Measurements from ENCODE around the gene CBL.

Gene CBL

DNA sequence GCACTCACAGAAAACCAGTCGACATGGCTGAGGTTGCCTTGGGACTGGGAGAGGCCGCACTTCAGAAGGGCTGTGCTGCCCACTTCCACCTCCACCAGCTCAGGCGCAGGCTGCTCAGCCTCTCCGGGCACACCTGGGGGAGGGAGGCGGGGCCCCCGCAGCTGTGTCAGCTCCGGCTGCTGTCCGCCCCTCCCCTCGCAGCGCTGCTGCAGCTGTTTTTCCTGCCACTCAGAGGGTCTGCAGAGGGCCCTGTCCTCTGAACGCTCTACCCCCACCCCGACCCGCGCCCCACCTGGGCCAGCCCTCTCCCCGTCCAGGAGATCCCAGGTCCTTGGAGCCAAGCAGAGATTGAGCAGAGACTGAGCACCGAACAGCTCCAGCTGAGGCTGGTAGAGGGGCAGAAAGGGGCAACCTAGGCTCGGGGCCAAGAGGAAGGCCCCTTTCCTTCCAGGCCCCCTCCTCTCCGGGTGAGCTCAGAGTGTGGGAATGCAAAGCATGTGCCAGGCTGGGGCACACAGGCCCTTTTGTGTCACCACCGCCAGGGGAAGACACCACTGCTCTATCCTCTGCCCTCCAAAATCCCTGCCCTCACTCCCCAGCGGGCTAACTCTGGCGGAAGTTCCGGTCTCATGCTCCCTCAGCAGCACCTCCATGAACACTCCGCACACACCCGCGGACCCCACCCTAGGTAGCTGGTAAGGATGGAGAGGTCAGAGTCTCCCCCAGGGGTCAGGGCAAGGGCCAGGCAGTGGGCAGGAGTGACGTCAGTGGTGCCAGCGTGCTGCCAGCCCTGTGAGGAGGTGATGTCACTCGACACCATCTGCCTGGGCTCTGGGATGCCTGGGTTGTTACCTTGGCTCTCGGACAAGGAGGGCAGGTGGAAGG is 109.2 kb downstream of the CBL start:
- no peak for FAIRE-seq

DNA sequence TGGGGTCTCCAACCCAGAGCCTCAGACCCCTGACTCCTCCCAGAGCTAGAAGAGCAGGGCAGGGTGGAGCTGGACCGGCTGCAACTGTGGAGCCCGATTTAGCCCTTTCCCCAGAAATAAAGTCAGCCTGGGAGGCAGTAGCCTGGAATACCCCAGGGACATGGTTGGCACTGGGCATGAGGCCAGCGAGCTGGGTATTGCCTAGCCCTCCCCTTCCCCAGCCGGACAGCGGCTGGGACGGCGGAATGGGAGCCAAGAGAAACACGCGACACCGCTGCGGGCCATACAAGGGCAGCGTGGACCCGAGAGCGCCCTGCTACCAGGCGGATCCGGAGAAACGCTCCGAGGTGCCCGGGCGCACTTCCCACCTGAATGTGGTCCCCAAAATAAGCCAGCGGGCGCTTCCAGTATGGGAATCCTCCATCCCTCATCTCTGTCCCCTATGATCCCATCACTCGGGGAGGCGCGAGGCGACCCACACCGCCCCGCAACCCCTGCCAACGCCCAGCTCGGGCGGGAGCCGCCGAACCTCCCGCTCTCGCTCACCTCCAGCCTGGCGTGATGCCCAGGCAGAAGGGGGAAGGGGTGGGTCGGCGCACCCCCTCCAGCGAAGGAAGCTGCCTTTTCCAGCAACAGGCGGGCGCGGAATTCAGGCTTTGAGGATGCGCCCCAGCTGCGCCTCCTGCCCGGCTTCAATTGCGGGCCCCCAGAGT is 110.0 kb downstream of the CBL start:
- no peak for FAIRE-seq

DNA sequence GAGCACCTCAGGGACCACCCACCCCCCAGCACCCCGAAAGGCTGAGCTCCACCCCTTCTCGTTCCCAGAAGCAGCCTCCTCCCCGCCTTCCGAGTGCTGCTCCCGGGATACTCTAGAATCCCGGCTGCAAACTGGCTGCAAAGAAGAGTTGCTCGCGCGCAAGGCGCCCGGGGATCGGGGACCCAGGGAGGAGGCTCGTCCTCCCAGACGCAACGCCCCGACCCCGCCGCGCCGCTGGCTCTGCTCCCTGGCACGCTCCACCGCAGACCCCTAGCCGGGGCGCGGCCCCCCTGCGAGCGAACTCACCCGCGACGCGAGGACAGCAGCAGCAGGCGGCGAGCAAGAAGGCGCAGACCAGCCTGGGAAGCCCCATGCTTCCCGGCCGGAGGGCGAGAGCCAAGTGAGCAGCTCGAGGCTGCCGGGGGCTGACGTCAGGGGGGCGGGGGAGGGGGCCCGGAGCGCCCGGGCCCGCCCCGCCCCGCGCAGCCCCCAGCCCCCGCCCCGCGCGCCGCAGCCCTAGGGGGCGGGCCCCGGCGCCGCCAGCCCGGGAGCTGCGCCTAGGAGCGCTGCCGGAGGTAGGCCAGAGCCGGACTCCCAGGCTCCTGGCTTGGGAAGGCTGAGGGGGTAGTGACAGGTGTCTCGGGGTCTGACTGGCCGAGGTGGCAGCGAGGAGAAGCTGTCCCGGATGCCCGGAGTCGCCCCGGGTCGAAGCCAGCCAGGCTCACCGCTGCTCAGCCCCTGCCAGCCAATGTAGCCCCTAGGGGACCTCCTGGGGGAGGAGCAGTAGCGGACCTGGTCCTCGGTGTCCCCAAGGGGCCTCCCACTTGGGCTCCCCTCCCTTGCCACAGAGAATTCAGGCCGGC is 110.8 kb downstream of the CBL start, which contains the start of gene MCAM:
MCAM (minus strand) TSS at position 402 of the 863 bp plus-strand sequence; CDS start at position 373, 29 bp downstream.
- no peak for FAIRE-seq

DNA sequence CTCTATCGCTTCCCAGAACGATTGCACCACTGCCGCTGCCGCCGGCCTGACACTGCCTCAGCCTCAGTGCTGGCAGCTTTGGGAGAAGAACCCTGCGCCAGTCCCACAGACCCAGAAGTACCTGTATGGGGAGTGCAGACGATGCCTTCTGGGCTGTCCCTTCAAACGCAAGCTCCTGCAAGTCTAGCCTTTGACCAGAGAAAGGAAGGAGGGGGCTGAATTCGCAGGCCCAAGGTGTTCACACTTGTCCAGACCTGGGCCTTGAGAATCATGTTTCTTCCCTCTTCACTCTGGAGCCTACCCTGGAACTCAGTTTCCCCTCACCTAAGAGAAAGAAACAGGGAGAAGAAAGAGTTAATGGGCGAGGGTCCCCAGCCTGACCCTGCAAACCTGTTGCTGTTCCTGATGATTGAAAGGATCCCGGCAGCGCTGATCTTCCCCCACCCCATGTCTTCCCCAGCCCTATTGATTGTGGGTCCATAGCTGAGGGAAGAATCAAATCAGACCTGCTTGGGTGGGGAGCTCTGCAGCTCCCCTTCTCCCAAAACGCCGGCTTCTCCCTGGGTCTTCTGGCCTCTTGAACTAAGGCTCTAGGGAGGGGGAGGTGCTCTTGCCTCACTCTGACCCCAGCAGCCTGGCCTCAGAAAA is 111.6 kb downstream of the CBL start:
- FAIRE-seq, result no peak

DNA sequence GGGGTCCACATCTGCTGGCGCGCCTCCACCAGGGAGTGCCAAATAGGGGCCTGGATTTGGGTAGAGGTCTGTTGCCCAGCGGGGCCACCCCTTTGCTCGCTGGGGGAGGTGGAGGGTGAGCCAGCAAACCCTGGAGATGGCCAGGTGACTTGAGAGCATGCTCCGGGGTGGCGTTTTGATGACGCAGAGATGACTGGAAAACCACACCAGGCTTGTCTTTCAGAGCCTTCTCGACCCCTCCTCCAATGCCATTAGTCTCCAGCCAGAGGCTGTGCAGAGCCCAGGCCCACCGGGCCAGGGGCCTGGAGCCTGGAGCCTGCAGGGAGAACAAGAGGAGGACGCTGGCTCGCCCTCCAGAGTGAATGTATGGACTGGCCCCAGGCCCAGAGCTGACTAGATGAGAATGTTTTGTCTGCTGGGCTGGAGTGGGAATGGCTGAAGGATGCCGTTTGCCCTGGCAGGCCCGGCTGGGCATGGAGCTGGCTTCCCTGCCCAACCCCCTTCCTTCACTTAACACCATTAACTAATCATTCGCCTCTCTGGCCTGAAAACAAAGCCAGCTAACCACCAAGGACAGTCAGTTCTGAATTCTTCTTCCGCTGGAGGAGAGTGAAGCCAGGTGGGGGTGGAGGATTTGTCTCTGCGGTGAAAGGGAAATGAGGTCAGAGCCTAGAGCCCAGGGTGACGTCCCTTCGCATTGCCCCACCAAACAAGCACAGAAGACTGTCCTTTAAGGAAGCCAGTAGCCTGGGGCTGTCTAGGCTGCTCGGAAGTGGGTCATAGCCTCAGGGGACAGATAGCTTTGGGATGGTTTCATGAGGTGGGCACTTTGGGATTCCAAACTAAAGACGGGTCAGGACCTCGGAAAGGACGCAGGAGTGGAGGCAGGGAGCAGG is 112.3 kb downstream of the CBL start:
- FAIRE-seq, result no peak

DNA sequence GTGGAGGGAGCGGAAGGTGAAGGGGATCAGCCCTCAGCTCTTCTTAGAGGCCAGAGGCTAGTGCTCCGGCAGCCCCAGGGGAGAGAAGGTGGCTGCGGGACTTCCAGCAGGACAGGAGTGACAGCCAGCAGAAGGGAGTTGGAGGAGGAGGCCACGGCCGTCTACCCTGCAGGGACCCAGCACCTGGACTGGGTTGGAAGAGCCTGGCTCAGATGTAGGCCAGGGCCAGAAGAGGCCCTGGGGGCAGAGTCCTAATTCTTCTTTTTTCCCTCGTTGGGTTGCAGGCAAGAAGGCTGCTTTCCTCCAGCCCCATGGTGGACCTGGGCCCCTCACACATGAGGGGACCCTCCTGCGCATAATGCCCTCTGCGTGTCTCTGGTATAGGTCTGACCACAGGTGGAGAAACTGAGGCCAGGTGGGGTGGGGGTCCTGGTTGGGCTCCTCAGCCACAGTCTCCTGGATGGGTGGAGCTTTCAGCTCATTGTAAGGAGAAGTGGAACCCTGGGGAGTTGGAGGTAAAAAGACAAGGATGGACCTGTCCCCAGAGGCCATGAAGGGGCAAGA is 113.1 kb downstream of the CBL start:
- FAIRE-seq, result no peak

DNA sequence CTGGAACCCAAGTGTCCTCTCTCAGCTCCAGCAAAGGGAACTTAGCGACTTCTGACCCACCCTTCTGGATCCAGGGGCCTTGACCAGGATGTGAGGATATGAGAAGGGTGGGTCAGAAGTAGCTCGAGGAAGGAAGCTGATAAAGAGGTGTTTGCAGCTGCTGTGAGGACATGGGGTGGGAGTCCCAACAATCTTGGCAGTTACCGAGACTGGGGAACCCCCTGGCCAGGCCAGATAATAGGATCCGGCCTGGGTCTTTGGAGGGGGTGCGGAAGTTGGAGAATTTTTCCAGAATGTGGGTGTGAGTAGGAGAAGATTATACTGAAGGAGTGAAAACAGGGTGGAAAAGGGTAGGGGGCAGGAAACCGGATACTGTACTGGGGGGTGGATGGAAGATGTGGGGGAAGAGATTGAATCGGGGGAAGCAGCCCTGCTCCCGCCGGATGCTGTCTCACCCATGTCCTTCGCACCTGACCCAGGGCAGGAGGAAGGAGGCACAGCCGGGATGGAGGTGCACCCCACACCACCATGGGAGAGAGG is 113.6 kb downstream of the CBL start:
- FAIRE-seq, result no peak

DNA sequence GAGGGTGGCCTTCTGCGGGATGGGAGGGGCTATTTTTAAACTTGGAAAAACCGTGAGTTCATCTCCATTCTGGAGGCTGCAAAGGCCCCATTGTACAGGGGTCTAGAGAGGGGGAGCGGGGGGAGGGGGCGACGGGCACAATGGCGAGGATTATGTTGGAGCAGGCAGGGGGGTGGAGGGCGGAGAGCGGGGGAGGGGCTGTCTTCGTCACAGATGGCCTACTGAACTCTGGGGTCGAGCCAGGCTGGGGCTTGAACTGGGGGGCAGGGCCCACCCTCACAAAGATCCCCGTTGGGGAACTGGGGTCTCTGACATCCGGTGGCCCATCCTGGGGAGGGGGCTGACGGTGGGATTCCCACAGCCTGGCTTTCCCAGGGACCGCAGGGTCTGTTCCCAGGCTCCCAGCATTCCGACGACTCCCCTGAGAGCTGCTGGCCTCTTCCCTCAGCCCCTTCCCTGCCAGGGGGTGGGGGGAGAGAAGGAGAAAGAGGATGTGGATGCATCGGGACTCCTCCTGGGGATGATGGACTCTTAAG is 114.2 kb downstream of the CBL start:
- no peak for FAIRE-seq

DNA sequence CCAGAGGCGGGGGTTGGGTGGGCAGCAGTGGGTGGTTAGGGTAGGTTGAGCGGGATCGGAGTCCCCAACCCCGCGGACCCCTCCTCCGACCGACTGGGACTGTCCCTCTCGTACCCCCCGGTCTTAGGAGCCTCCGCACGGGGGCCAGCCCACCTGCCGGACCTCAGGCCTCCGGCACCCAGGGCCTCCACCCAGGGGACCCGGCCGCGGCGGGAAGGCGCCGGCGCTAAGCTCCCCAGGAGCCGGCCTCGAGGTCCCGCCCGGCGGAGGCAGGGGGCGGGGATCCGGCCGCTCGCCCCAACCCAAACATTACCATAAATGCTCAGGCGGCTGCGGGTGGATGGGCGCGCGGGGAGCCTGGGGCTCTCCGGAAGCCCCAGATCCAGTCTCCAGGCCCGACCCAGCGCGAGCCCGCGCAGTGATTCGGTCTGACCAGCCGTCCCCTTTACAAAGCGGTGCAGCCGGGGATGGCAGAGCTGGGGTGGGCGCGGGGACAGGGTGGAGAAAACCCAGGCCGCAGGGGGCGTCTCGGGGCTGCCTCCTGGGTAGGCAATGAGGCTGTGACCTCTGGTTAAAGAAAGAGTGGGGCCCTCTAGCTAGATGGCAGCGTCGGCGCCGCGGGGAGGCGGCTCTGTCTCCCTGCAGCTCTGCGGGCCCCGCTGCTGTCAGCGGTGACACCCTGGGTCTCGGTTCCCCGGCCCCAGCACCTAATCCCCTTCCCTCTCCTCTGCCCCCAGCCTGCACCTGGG is 114.8 kb downstream of the CBL start:
- FAIRE-seq, result no peak

DNA sequence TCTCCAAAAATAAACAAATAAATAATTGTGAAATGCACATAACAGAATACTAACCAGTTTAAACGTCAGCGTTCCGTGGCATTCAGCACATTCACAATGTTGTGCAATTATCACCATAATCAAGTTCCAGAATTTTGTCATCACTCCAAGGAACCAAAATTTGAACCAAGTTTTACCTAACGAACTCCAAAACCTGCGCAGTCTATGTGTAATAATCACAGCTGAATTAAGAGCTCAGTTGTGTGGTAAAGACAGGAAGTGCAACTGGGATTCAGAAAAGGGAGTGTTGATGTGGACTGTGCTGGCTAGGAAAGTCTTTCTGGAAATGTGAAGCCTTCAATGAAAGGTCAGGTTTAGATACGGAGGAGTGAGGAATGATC is 116.2 kb downstream of the CBL start:
- no peak for FAIRE-seq

DNA sequence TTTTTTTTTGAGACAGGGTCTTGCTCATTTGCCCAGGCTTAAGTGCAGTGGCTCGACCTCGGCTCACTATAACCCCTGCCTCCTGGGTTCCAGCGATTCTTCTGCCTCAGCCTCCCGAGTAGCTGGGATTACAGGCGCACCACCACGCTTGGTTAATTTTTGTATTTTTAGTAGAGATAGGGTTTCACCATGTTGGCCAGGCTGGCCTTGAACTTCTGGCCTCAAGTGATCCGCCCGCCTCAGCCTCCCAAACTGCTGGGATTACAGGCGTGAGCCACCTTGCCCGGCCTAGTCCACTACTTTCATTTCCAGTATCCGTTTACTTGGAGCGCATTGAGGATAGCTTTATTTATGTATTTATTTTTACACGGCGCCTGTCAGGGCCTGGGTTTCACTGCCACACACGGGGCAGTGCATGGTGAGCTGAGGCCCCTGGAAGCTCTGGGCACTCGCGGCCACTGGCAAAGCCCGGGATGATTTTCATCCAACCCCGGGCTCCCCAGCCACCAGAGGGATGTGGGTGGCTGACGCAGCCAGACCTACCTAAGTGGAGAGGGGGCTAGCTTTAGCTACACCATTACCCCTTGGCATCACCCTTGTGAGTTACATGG is 116.9 kb downstream of the CBL start:
- FAIRE-seq, result no peak

DNA sequence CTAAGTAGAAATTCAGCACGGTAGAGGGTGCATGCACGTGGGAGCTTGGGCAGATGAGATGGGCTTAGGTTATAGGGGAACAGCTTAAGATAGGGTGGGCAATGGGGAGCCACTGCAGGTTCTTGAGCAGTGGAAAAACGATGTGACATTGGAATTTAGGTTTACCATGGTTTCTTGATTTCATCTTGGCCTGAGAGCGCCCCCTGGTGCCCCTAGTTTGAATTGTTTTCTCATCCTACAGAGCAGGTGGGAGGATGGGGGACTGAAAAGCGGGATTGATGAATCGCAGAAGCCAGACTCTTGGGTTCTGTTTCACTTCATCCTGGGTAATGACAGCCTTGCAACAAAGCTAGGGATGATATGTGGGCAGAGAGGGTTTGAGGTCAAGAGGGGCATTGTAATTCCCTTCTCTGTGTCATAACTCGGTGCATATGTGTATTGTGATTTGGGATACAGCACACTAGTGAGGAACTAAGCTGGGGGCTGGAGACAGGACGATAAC is 117.4 kb downstream of the CBL start:
- FAIRE-seq, result no peak

DNA sequence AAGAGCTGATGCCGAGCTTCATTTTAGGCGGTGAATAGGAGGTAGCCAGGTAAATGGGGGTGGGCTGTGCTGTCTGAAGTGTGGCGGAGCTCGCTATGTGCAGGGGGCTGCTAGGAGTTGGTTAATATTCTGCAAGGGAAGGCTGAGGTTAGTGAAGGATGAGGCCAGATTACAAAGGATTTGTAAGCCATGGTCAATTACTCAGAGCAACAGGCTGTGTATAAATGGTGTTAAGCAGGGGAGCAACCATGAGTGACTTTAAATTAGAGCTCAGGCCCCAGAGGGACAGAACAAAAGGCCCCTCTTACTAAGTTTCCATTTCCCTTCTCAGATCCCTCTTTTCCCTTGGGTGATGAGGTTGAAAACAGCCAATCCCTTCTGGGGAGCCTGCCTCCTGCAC is 118.0 kb downstream of the CBL start:
- FAIRE-seq, result no peak

DNA sequence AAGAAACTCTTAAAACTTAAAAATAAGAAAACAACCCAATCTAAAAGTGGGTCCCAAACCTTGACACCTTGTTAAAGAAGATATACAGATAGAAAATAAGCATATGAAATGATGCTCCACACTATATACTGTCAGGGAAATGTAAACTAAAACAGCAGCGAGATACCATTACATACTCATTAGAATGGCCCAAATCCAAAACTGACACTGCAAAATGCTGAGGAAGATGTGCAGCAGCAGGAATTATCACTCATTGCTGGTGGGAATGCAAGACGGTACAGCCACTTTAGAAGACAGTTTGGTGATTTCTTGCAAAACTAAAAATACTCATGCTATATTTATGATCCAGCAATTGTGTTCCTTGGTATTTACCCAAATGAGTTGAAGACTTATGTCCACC is 123.2 kb downstream of the CBL start:
- no peak for FAIRE-seq

DNA sequence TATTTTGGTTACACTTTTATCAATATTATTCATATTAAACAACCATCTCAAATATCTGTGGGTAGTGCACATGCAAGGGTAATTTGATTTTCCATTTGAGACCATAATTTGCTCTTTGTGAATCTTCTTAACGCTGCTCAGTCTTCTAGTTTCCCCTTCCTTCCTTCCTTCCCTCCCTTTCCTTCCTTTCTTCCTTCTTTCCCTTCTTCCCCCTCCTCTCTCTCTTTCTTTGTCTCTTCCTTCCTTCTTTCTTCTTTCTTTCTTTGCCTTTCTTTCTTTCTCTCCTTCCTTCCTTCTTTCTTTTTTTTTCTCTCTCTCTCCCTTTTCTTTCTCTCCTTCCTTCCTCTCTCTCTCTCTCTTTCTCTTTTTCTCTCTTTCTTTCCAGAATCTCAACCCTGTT is 124.1 kb downstream of the CBL start:
- no peak for FAIRE-seq

DNA sequence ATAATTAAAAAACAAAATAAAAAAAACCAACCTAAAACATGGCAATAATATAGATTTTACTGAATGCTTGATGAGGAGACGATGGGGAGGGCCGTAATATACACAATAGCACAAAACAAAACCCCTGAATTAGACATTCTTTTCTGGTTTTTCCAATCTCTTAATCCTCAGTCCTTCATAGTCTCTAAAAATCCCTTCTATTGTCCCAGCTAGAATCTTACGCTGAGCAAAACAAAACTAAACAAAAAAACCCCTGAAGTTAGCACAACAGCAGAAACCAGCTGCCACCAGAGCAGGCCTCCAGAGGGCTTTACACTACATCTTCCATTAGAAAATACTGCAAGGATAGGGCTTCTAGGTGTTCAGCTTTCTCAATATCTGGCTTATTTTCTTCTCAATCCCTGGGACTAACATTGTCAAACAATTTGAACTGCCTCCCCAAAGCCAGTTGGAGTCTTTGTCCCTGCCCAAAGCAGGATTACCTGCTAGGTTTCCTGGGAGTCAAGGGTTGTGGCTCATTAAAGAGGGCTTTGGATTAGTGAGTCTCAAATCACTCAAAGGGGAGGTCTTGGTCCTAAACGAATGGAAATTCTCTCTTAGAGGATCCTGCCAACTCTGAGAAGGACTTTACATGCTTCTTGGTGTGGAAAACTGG is 126.1 kb downstream of the CBL start:
- FAIRE-seq, result no peak

DNA sequence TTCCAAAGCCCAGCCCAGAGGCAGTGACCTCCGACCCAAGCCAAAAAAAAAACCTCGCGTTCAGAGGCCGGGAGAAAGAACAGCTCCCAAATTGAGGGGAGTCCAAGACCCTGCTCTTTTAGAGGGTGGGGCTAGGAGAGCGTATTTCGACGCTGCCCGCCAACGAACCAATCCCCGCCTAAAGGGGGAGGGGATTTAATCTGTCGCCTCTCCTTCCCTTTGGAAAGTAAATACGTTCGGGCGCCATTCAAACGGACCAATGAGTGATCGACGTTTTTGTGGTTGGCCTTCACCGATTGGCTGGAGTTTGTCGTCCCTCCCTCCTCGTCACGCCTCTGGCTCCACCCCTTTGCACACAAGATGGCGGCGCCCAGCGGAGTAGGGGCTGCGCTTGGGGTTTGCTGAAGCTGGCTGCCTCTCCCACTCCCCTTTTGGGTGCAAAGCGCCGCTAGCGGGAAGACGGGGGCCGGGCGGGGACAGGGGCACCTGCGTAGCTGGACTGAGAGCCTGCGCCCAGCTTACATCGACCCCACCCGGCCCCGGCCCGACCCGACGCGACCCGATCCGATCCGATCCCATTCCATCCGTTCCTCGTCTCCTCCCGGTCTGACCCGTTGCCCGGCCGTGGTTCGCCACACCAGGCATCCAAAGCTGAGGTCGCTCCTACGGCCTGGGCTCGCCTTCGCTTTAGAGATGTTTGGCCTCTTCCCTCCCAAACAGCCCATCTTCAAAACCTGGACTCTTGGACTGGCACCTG is 128.2 kb downstream of the CBL start, which contains the start of gene RNF26:
RNF26 (plus strand) TSS at position 354 of the 757 bp plus-strand sequence. CDS start 596 bp downstream, outside the sequence.
- peak; percentile 96 for FAIRE-seq
